Measurements from ENCODE around the gene MIS18A. TPM values are rescaled to one million over a fixed set of nuclear protein-coding genes. Genes with fewer than 3 reads are reported as not detected.

Gene MIS18A
- polyA plus RNA-seq, 3 donors, result 1.6 to 2.5 (median 2.3) TPM

DNA sequence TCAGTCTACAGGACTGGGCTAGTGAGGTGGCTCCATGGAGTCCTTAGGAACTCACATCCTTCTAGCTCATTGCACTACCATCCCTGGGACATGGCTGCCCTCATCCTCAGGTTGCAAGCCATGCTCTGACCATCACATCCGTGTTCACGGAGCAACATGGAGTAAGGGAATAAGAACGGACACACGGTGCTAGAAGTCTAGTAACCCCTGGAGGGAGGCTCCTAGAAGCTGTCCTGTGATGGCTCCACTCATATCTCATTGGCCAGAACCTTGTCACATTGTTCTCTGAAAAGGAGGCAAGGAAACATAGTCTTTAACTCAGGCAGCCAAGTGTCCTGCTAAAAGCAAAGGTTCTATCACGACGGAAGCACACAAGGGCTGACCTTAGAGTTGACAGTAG is 23.7 kb upstream of the MIS18A start:
- peaks cover 5% of the 10 kb centered on the region in 2 donors for H3K9me3 ChIP-seq (replicated peaks in 1 of 2; ENCODE audit: control insufficient read depth in 1 of 2, insufficient read depth in 1 of 2, low read length in 2 of 2)
- peaks cover 0 to 6% (median 2%) of the 10 kb centered on the region in 7 donors for H3K9me3 Mint-ChIP-seq
- no peaks in the 10 kb centered on the region for H3K36me3 ChIP-seq (replicated peaks in 1 of 2; ENCODE audit: control insufficient read depth in 1 of 2, insufficient read depth in 2 of 2, low read length in 2 of 2)
- H2AFZ ChIP-seq (ENCODE audit: insufficient read depth, low read depth, low read length, poor library complexity, severe bottlenecking), result no peak overlapping the region
- H3K27ac ChIP-seq (ENCODE audit: low read depth in 1 of 2, low read length in 2 of 2), result no peak overlapping the region
- H3K4me3 ChIP-seq (replicated peaks in 1 of 3; ENCODE audit: low read depth in 2 of 3, low read length in 3 of 3), result no peak overlapping the region
- no peaks in the 10 kb centered on the region for H3K4me1 ChIP-seq (ENCODE audit: control insufficient read depth in 1 of 2, insufficient read depth in 2 of 2, low read length in 2 of 2)
- no peaks in the 10 kb centered on the region for H4K20me1 ChIP-seq (ENCODE audit: insufficient read depth, low read length)
- peaks cover 0 to 2% (median 0%) of the 10 kb centered on the region in 3 donors for H3K27me3 Mint-ChIP-seq (ENCODE audit: low read depth in 3 of 3)
- H3K4me1 Mint-ChIP-seq, result no peaks in the 10 kb centered on the region
- no peak overlapping the region for H3K9ac ChIP-seq (ENCODE audit: insufficient read depth, low read length, poor library complexity, severe bottlenecking)
- H3K27ac Mint-ChIP-seq, result peak overlapping the region in 1 of 7 donors; percentile 13
- no peaks in the 10 kb centered on the region for H3K27me3 ChIP-seq (ENCODE audit: control insufficient read depth in 2 of 2, insufficient read depth in 2 of 2, low read length in 2 of 2)
- WGBS (ENCODE audit: insufficient coverage), result 100% methylated on average over 4 of the region's 6 CpGs
- TF ChIP-seq, protein P1, sequence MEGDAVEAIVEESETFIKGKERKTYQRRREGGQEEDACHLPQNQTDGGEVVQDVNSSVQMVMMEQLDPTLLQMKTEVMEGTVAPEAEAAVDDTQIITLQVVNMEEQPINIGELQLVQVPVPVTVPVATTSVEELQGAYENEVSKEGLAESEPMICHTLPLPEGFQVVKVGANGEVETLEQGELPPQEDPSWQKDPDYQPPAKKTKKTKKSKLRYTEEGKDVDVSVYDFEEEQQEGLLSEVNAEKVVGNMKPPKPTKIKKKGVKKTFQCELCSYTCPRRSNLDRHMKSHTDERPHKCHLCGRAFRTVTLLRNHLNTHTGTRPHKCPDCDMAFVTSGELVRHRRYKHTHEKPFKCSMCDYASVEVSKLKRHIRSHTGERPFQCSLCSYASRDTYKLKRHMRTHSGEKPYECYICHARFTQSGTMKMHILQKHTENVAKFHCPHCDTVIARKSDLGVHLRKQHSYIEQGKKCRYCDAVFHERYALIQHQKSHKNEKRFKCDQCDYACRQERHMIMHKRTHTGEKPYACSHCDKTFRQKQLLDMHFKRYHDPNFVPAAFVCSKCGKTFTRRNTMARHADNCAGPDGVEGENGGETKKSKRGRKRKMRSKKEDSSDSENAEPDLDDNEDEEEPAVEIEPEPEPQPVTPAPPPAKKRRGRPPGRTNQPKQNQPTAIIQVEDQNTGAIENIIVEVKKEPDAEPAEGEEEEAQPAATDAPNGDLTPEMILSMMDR (IDR thresholded peaks at IDR 0.05), result no peak
- no peak overlapping the region for H3K4me2 ChIP-seq (replicated peaks; ENCODE audit: extremely low read depth, low read length, poor library complexity, severe bottlenecking)
- no peaks in the 10 kb centered on the region for H3K79me2 ChIP-seq (ENCODE audit: insufficient read depth, low read length)
- no peak overlapping the region for H3K4me3 Mint-ChIP-seq
- H3K36me3 Mint-ChIP-seq, result peaks cover 3 to 5% of the 10 kb centered on the region in 2 donors
- no peak for DNase-seq
- intact Hi-C loops (cut with micrococcal nuclease), result no loop called here

GRCh38 chr21:32301596-32301995 is 22.7 kb upstream of the MIS18A start:
- Histone ChIP-seq H4K20me1 (ENCODE audit: insufficient read depth, low read length) (no peaks in the 10 kb centered on the region), H3K79me2 (ENCODE audit: insufficient read depth, low read length) (no peaks in the 10 kb centered on the region), H2AFZ (ENCODE audit: insufficient read depth, low read depth, low read length, poor library complexity, severe bottlenecking) (no peak overlapping the region), H3K27me3 (ENCODE audit: control insufficient read depth in 2 of 2, insufficient read depth in 2 of 2, low read length in 2 of 2) (no peaks in the 10 kb centered on the region), H3K9ac (ENCODE audit: insufficient read depth, low read length, poor library complexity, severe bottlenecking) (no peak overlapping the region), H3K9me3 (replicated peaks in 1 of 2; ENCODE audit: control insufficient read depth in 1 of 2, insufficient read depth in 1 of 2, low read length in 2 of 2) (peaks cover 5% of the 10 kb centered on the region in 2 donors), H3K4me2 (replicated peaks; ENCODE audit: extremely low read depth, low read length, poor library complexity, severe bottlenecking) (no peak overlapping the region), H3K4me1 (ENCODE audit: control insufficient read depth in 1 of 2, insufficient read depth in 2 of 2, low read length in 2 of 2) (no peaks in the 10 kb centered on the region), H3K4me3 (replicated peaks in 1 of 3; ENCODE audit: low read depth in 2 of 3, low read length in 3 of 3) (no peak overlapping the region), H3K36me3 (replicated peaks in 1 of 2; ENCODE audit: control insufficient read depth in 1 of 2, insufficient read depth in 2 of 2, low read length in 2 of 2) (no peaks in the 10 kb centered on the region), H3K27ac (ENCODE audit: low read depth in 1 of 2, low read length in 2 of 2) (no peak overlapping the region)
- TF ChIP-seq, protein P1 (IDR thresholded peaks at IDR 0.05), result no peak
- peaks cover 0 to 2% (median 0%) of the 10 kb centered on the region in 3 donors for H3K27me3 Mint-ChIP-seq (ENCODE audit: low read depth in 3 of 3)
- H3K4me3 Mint-ChIP-seq, result no peak overlapping the region
- H3K27ac Mint-ChIP-seq, result no peak overlapping the region
- DNase-seq, result no peak
- H3K9me3 Mint-ChIP-seq, result peaks cover 0 to 6% (median 2%) of the 10 kb centered on the region in 7 donors
- no CpG with 5 or more reads among the region's 2 CpGs for WGBS (ENCODE audit: insufficient coverage)
- H3K36me3 Mint-ChIP-seq, result peaks cover 3 to 5% of the 10 kb centered on the region in 2 donors
- H3K4me1 Mint-ChIP-seq, result no peaks in the 10 kb centered on the region
- intact Hi-C loops (cut with micrococcal nuclease), result no loop called here

All from CD14-positive monocyte (primary cell).